ENCODE results near the gene ZFAND5.
A peak's percentile ranks its signal among the peaks of the same experiment; 100 is the strongest.

The ZFAND5 gene

GRCh38 chr9:72346333-72346732 is 18.7 kb downstream of the ZFAND5 start:
- H3K79me1 ChIP-seq (ENCODE audit: low read length) = no peaks in the 10 kb centered on the region
- H3K27ac ChIP-seq (ENCODE audit: low read depth, low read length) = no peak overlapping the region
- H3K56ac ChIP-seq (ENCODE audit: low read length) = no peak overlapping the region
- no peak overlapping the region for H2BK120ac ChIP-seq (ENCODE audit: low read depth, low read length)
- WGBS (ENCODE audit: extremely low coverage, insufficient coverage, low lambda C conversion rate) = no CpG with 5 or more reads among the region's 1 CpG
- H3K9ac ChIP-seq (ENCODE audit: low read length) = no peak overlapping the region
- no peak overlapping the region for H4K5ac ChIP-seq (ENCODE audit: low read length)
- no peak overlapping the region for H2BK5ac ChIP-seq (ENCODE audit: low read length)
- no peak overlapping the region for H3K23ac ChIP-seq (ENCODE audit: low read length)
- H2AK5ac ChIP-seq (ENCODE audit: low read length) = no peak overlapping the region
- no peaks in the 10 kb centered on the region for H3K27me3 ChIP-seq (ENCODE audit: insufficient read depth, low read length, poor library complexity)
- H4K8ac ChIP-seq (ENCODE audit: low read depth, low read length) = no peak overlapping the region
- no peak overlapping the region for H3K4me2 ChIP-seq (ENCODE audit: low read length)
- H3K4me3 ChIP-seq (ENCODE audit: low read length) = no peak overlapping the region
- no peak overlapping the region for H3K18ac ChIP-seq (ENCODE audit: low read length)
- no peaks in the 10 kb centered on the region for H3K4me1 ChIP-seq (ENCODE audit: control insufficient read depth, low read depth, low read length)
- no peaks in the 10 kb centered on the region for H3K36me3 ChIP-seq (ENCODE audit: control insufficient read depth, insufficient read depth, low read length)
- no peaks in the 10 kb centered on the region for H3K79me2 ChIP-seq (ENCODE audit: control insufficient read depth, insufficient read depth, low read length)
- DNase-seq = no peak
- H2BK15ac ChIP-seq (replicated peaks; ENCODE audit: low read depth) = no peak overlapping the region
- H3K4ac ChIP-seq (ENCODE audit: low read depth, low read length) = no peak overlapping the region

GRCh38 chr9:72338631-72339030 is 26.4 kb downstream of the ZFAND5 start:
- DNase-seq = no peak
- no peak overlapping the region for H2BK5ac ChIP-seq (ENCODE audit: low read length)
- H3K9ac ChIP-seq (ENCODE audit: low read length) = no peak overlapping the region
- H4K5ac ChIP-seq (ENCODE audit: low read length) = no peak overlapping the region
- H3K56ac ChIP-seq (ENCODE audit: low read length) = no peak overlapping the region
- H3K4me1 ChIP-seq (ENCODE audit: control insufficient read depth, low read depth, low read length) = no peaks in the 10 kb centered on the region
- no peak overlapping the region for H3K18ac ChIP-seq (ENCODE audit: low read length)
- no peaks in the 10 kb centered on the region for H3K79me1 ChIP-seq (ENCODE audit: low read length)
- H3K79me2 ChIP-seq (ENCODE audit: control insufficient read depth, insufficient read depth, low read length) = no peaks in the 10 kb centered on the region
- no peaks in the 10 kb centered on the region for H3K27me3 ChIP-seq (ENCODE audit: insufficient read depth, low read length, poor library complexity)
- H4K8ac ChIP-seq (ENCODE audit: low read depth, low read length) = no peak overlapping the region
- H2BK120ac ChIP-seq (ENCODE audit: low read depth, low read length) = no peak overlapping the region
- no peak overlapping the region for H3K4me3 ChIP-seq (ENCODE audit: low read length)
- H3K27ac ChIP-seq (ENCODE audit: low read depth, low read length) = no peak overlapping the region
- no peaks in the 10 kb centered on the region for H3K36me3 ChIP-seq (ENCODE audit: control insufficient read depth, insufficient read depth, low read length)
- no peak overlapping the region for H2AK5ac ChIP-seq (ENCODE audit: low read length)
- no peak overlapping the region for H3K4ac ChIP-seq (ENCODE audit: low read depth, low read length)
- H3K23ac ChIP-seq (ENCODE audit: low read length) = no peak overlapping the region
- no CpG with 5 or more reads among the region's 4 CpGs for WGBS (ENCODE audit: extremely low coverage, insufficient coverage, low lambda C conversion rate)
- H2BK15ac ChIP-seq (replicated peaks; ENCODE audit: low read depth) = no peak overlapping the region
- no peak overlapping the region for H3K4me2 ChIP-seq (ENCODE audit: low read length)

GRCh38 chr9:72337286-72337685 is 27.7 kb downstream of the ZFAND5 start:
- H2BK5ac ChIP-seq (ENCODE audit: low read length) = no peak overlapping the region
- WGBS (ENCODE audit: extremely low coverage, insufficient coverage, low lambda C conversion rate) = no CpG with 5 or more reads among the region's 5 CpGs
- H3K56ac ChIP-seq (ENCODE audit: low read length) = no peak overlapping the region
- H3K4ac ChIP-seq (ENCODE audit: low read depth, low read length) = no peak overlapping the region
- no peak overlapping the region for H2AK5ac ChIP-seq (ENCODE audit: low read length)
- H3K18ac ChIP-seq (ENCODE audit: low read length) = no peak overlapping the region
- no peak overlapping the region for H3K27ac ChIP-seq (ENCODE audit: low read depth, low read length)
- H3K4me3 ChIP-seq (ENCODE audit: low read length) = no peak overlapping the region
- no peak overlapping the region for H3K9ac ChIP-seq (ENCODE audit: low read length)
- no peak for DNase-seq
- H3K36me3 ChIP-seq (ENCODE audit: control insufficient read depth, insufficient read depth, low read length) = no peaks in the 10 kb centered on the region
- no peak overlapping the region for H2BK120ac ChIP-seq (ENCODE audit: low read depth, low read length)
- no peaks in the 10 kb centered on the region for H3K4me1 ChIP-seq (ENCODE audit: control insufficient read depth, low read depth, low read length)
- no peak overlapping the region for H4K5ac ChIP-seq (ENCODE audit: low read length)
- no peak overlapping the region for H3K4me2 ChIP-seq (ENCODE audit: low read length)
- no peak overlapping the region for H2BK15ac ChIP-seq (replicated peaks; ENCODE audit: low read depth)
- H3K79me2 ChIP-seq (ENCODE audit: control insufficient read depth, insufficient read depth, low read length) = no peaks in the 10 kb centered on the region
- H3K23ac ChIP-seq (ENCODE audit: low read length) = no peak overlapping the region
- H4K8ac ChIP-seq (ENCODE audit: low read depth, low read length) = no peak overlapping the region
- no peaks in the 10 kb centered on the region for H3K79me1 ChIP-seq (ENCODE audit: low read length)
- H3K27me3 ChIP-seq (ENCODE audit: insufficient read depth, low read length, poor library complexity) = no peaks in the 10 kb centered on the region

- no peak overlapping the region for H3K18ac ChIP-seq (ENCODE audit: low read length)
- DNase-seq = no peak
- WGBS (ENCODE audit: extremely low coverage, insufficient coverage, low lambda C conversion rate) = no CpG with 5 or more reads among the region's 6 CpGs
- H3K4ac ChIP-seq (ENCODE audit: low read depth, low read length) = no peak overlapping the region
- H3K27me3 ChIP-seq (ENCODE audit: insufficient read depth, low read length, poor library complexity) = no peaks in the 10 kb centered on the region
- H3K23ac ChIP-seq (ENCODE audit: low read length) = no peak overlapping the region
- no peak overlapping the region for H2AK5ac ChIP-seq (ENCODE audit: low read length)
- no peak overlapping the region for H3K56ac ChIP-seq (ENCODE audit: low read length)
- H3K4me2 ChIP-seq (ENCODE audit: low read length) = no peak overlapping the region
- H2BK120ac ChIP-seq (ENCODE audit: low read depth, low read length) = no peak overlapping the region
- H3K27ac ChIP-seq (ENCODE audit: low read depth, low read length) = no peak overlapping the region
- H4K8ac ChIP-seq (ENCODE audit: low read depth, low read length) = no peak overlapping the region
- no peaks in the 10 kb centered on the region for H3K4me1 ChIP-seq (ENCODE audit: control insufficient read depth, low read depth, low read length)
- no peak overlapping the region for H4K5ac ChIP-seq (ENCODE audit: low read length)
- no peaks in the 10 kb centered on the region for H3K36me3 ChIP-seq (ENCODE audit: control insufficient read depth, insufficient read depth, low read length)
- H2BK5ac ChIP-seq (ENCODE audit: low read length) = no peak overlapping the region
- no peak overlapping the region for H2BK15ac ChIP-seq (replicated peaks; ENCODE audit: low read depth)
- no peak overlapping the region for H3K4me3 ChIP-seq (ENCODE audit: low read length)
- no peaks in the 10 kb centered on the region for H3K79me2 ChIP-seq (ENCODE audit: control insufficient read depth, insufficient read depth, low read length)
- H3K79me1 ChIP-seq (ENCODE audit: low read length) = no peaks in the 10 kb centered on the region
- no peak overlapping the region for H3K9ac ChIP-seq (ENCODE audit: low read length)
Observed at GRCh38 chr9:72334658-72335337, 30.2 kb downstream of the ZFAND5 start.

- no peak overlapping the region for H3K27ac ChIP-seq (ENCODE audit: low read depth, low read length)
- no peak overlapping the region for H3K56ac ChIP-seq (ENCODE audit: low read length)
- no peaks in the 10 kb centered on the region for H3K79me2 ChIP-seq (ENCODE audit: control insufficient read depth, insufficient read depth, low read length)
- no peak overlapping the region for H3K9ac ChIP-seq (ENCODE audit: low read length)
- no CpG with 5 or more reads among the region's 3 CpGs for WGBS (ENCODE audit: extremely low coverage, insufficient coverage, low lambda C conversion rate)
- no peak overlapping the region for H3K23ac ChIP-seq (ENCODE audit: low read length)
- H4K5ac ChIP-seq (ENCODE audit: low read length) = no peak overlapping the region
- H2BK15ac ChIP-seq (replicated peaks; ENCODE audit: low read depth) = no peak overlapping the region
- H4K8ac ChIP-seq (ENCODE audit: low read depth, low read length) = no peak overlapping the region
- H3K18ac ChIP-seq (ENCODE audit: low read length) = no peak overlapping the region
- no peak overlapping the region for H3K4me3 ChIP-seq (ENCODE audit: low read length)
- no peaks in the 10 kb centered on the region for H3K36me3 ChIP-seq (ENCODE audit: control insufficient read depth, insufficient read depth, low read length)
- H3K4ac ChIP-seq (ENCODE audit: low read depth, low read length) = no peak overlapping the region
- no peak overlapping the region for H2AK5ac ChIP-seq (ENCODE audit: low read length)
- DNase-seq = peak; percentile 63
- H3K4me2 ChIP-seq (ENCODE audit: low read length) = no peak overlapping the region
- no peaks in the 10 kb centered on the region for H3K4me1 ChIP-seq (ENCODE audit: control insufficient read depth, low read depth, low read length)
- H2BK120ac ChIP-seq (ENCODE audit: low read depth, low read length) = no peak overlapping the region
- no peaks in the 10 kb centered on the region for H3K27me3 ChIP-seq (ENCODE audit: insufficient read depth, low read length, poor library complexity)
- no peak overlapping the region for H2BK5ac ChIP-seq (ENCODE audit: low read length)
- H3K79me1 ChIP-seq (ENCODE audit: low read length) = no peaks in the 10 kb centered on the region
Observed at GRCh38 chr9:72333709-72334108, 31.3 kb downstream of the ZFAND5 start.

- Histone ChIP-seq H3K9ac (ENCODE audit: low read length) (no peak overlapping the region), H3K36me3 (ENCODE audit: control insufficient read depth, insufficient read depth, low read length) (no peaks in the 10 kb centered on the region), H3K4me1 (ENCODE audit: control insufficient read depth, low read depth, low read length) (no peaks in the 10 kb centered on the region), H3K18ac (ENCODE audit: low read length) (no peak overlapping the region), H2BK5ac (ENCODE audit: low read length) (no peak overlapping the region), H3K27me3 (ENCODE audit: insufficient read depth, low read length, poor library complexity) (no peaks in the 10 kb centered on the region), H3K56ac (ENCODE audit: low read length) (no peak overlapping the region), H3K27ac (ENCODE audit: low read depth, low read length) (no peak overlapping the region), H3K79me1 (ENCODE audit: low read length) (no peaks in the 10 kb centered on the region), H4K5ac (ENCODE audit: low read length) (no peak overlapping the region), H2AK5ac (ENCODE audit: low read length) (no peak overlapping the region), H3K23ac (ENCODE audit: low read length) (no peak overlapping the region), H2BK15ac (replicated peaks; ENCODE audit: low read depth) (no peak overlapping the region), H3K79me2 (ENCODE audit: control insufficient read depth, insufficient read depth, low read length) (no peaks in the 10 kb centered on the region), H3K4me2 (ENCODE audit: low read length) (no peak overlapping the region), H3K4ac (ENCODE audit: low read depth, low read length) (no peak overlapping the region), H4K8ac (ENCODE audit: low read depth, low read length) (no peak overlapping the region), H2BK120ac (ENCODE audit: low read depth, low read length) (no peak overlapping the region), H3K4me3 (ENCODE audit: low read length) (no peak overlapping the region)
- no peak for DNase-seq
- WGBS (ENCODE audit: extremely low coverage, insufficient coverage, low lambda C conversion rate) = no CpG with 5 or more reads among the region's 3 CpGs
Observed at GRCh38 chr9:72333197-72333596, 31.8 kb downstream of the ZFAND5 start.
